Panc1 (cell line): Measurements from ENCODE around the gene CASP3. TPM values are rescaled to one million over a fixed set of nuclear protein-coding genes. Genes with fewer than 3 reads are reported as not detected.

Source experiments
- ATAC-seq: fragments of 200-7000 bp; cut with Tn5 transposase; 2 replicates; pipeline ENCODE4 v1.9.1; 2020; ENCODE audit warnings: mild to moderate bottlenecking, moderate library complexity
- BruUV-seq: library from RNA; stranded (reverse); fragments of 400-500 nt; replicated peaks from 2 replicates; lab custom pipeline; 2021; lab: Mats Ljungman, UMichigan
- CTCF ChIA-PET: fragments of 300-600 bp; sonication (Branson Sonifier 250); formaldehyde crosslinking; loops from one replicate; lab custom pipeline; 2022; ENCODE audit warnings: antibody characterized with exemption; lab: Charles Lee
- POLR2A ChIA-PET: fragments of 300-600 bp; sonication (Branson Sonifier 250); formaldehyde crosslinking; loops from one replicate; lab custom pipeline; 2022; ENCODE audit warnings: antibody characterized with exemption; lab: Charles Lee
- DNase-seq: peaks from one replicate; pipeline ENCODE4 v3.0.0-alpha.2; 2010; ENCODE audit warnings: low read depth, low spot score
- H3K27ac ChIP-seq: 2 replicates; pipeline ENCODE4 v1.5.1; 2011; ENCODE audit warnings: mild to moderate bottlenecking, low read length, inconsistent platforms
- H3K27me3 ChIP-seq: fragments of 200-500 bp; sonication (Bioruptor generic); 2 replicates; pipeline ENCODE4 v1.6.0; 2014; ENCODE audit warnings: low read length, inconsistent platforms; ENCODE audit not compliant: control insufficient read depth, insufficient read depth
- H3K36me3 ChIP-seq: fragments of 200-500 bp; sonication (Bioruptor generic); 2 replicates; pipeline ENCODE4 v1.5.1; 2014; ENCODE audit warnings: inconsistent platforms, mild to moderate bottlenecking, low read length, moderate library complexity; ENCODE audit not compliant: control insufficient read depth, insufficient read depth
- H3K4me1 ChIP-seq: 2 replicates; pipeline ENCODE4 v1.5.1; 2011; ENCODE audit warnings: inconsistent platforms, mild to moderate bottlenecking, low read length, moderate library complexity; ENCODE audit not compliant: control insufficient read depth, insufficient read depth
- H3K4me3 ChIP-seq, 2 experiments: 2 replicates each; pipeline ENCODE4 v1.5.1; 2011 to 2012; ENCODE audit warnings: low read depth in 2 of 2, low read length in 2 of 2, mild to moderate bottlenecking in 2 of 2, inconsistent platforms in 1 of 2, moderate library complexity in 1 of 2
- H3K9me3 ChIP-seq: fragments of 200-500 bp; sonication (Bioruptor generic); 2 replicates; pipeline ENCODE4 v1.5.1; 2014; ENCODE audit warnings: low read depth, mild to moderate bottlenecking, inconsistent platforms, low read length, moderate library complexity; ENCODE audit not compliant: control insufficient read depth, insufficient read depth
- POLR2AphosphoS5 ChIP-seq: IDR thresholded peaks from 2 replicates; pipeline ENCODE4 v1.6.1; 2012; ENCODE audit warnings: mild to moderate bottlenecking, low read depth, low read length, moderate library complexity
- SIN3A ChIP-seq: IDR thresholded peaks from 2 replicates; pipeline ENCODE4 v1.6.1; 2012; ENCODE audit warnings: low read depth, mild to moderate bottlenecking, low read length, moderate library complexity, borderline replicate concordance; ENCODE audit not compliant: insufficient read depth
- TCF7L2 ChIP-seq: IDR thresholded peaks from 2 replicates; pipeline ENCODE4 v1.6.1; 2011; ENCODE audit warnings: mild to moderate bottlenecking, low read depth, low read length, inconsistent platforms
- in situ Hi-C: cut with HindIII; loops from 2 replicates; pipeline ENCODE4 v1.10.0; 2016; ENCODE audit warnings: low sequenced_read_pairs, low pct_unique_long_range_greater_than_20kb
- intact Hi-C: fragments of 100-400 bp; cut with micrococcal nuclease; formaldehyde crosslinking; loops from one replicate; pipeline ENCODE4 v1.10.0; 2022; ENCODE audit not compliant: unreplicated experiment
- total RNA-seq: library from RNA; stranded (reverse); gene quantifications from one replicate; pipeline ENCODE4 v1.2.1, GENCODE V29; 2021; ENCODE audit not compliant: unreplicated experiment
- TF ChIP-seq, protein P1 (sequence below): fragments of 450-650 bp; IDR thresholded peaks from 2 replicates; pipeline ENCODE4 v1.5.1; 2017; ENCODE audit warnings: mild to moderate bottlenecking
- TF ChIP-seq, protein P2 (sequence below), 2 experiments: IDR thresholded peaks; 2 replicates each; pipeline ENCODE4 v1.6.1; 2011 to 2012; ENCODE audit warnings: low read depth in 2 of 2, control low read depth in 1 of 2, low read length in 1 of 2, mild to moderate bottlenecking in 1 of 2, moderate library complexity in 1 of 2; ENCODE audit not compliant: insufficient read depth in 1 of 2

CASP3 gene
- total RNA-seq, 1 experiment from 2014 or later: 24.3 TPM

DNA sequence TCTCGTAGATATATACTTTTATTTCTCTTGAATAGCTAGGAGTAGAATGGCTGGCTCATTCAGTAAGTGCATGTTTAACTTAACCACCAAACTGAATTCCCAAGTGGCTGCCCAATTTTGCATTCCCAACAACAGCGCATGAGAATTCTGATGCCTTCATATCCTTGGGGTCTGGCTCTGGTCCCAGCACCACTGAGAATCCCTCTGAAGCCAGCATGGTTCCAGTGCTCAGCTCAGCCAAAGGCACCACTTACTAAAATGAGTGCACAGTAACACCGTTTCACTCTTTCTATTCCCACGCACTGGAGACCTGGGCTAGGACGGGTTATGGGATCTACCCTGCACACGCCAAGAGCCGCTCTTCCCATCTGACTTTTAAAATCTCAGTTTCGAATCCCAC is 60.4 kb downstream of the CASP3 start:
- Histone ChIP-seq H3K36me3 (no peaks in the 10 kb centered on the region), H3K4me3 (no peak overlapping the region), H3K27me3 (no peaks in the 10 kb centered on the region), H3K27ac (no peak overlapping the region), H3K4me1 (no peaks in the 10 kb centered on the region), H3K9me3 (no peaks in the 10 kb centered on the region)
- POLR2A ChIA-PET: no interaction called here
- TF ChIP-seq POLR2AphosphoS5 (no peak), SIN3A (no peak), TCF7L2 (no peak)
- TF ChIP-seq, protein P1, sequence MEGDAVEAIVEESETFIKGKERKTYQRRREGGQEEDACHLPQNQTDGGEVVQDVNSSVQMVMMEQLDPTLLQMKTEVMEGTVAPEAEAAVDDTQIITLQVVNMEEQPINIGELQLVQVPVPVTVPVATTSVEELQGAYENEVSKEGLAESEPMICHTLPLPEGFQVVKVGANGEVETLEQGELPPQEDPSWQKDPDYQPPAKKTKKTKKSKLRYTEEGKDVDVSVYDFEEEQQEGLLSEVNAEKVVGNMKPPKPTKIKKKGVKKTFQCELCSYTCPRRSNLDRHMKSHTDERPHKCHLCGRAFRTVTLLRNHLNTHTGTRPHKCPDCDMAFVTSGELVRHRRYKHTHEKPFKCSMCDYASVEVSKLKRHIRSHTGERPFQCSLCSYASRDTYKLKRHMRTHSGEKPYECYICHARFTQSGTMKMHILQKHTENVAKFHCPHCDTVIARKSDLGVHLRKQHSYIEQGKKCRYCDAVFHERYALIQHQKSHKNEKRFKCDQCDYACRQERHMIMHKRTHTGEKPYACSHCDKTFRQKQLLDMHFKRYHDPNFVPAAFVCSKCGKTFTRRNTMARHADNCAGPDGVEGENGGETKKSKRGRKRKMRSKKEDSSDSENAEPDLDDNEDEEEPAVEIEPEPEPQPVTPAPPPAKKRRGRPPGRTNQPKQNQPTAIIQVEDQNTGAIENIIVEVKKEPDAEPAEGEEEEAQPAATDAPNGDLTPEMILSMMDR: no peak
- ATAC-seq: no peak
- in situ Hi-C loops (no loop called here), intact Hi-C loops (no loop called here)
- CTCF ChIA-PET: no interaction called here
- BruUV-seq: no TSS peak
- no peak for DNase-seq

DNA sequence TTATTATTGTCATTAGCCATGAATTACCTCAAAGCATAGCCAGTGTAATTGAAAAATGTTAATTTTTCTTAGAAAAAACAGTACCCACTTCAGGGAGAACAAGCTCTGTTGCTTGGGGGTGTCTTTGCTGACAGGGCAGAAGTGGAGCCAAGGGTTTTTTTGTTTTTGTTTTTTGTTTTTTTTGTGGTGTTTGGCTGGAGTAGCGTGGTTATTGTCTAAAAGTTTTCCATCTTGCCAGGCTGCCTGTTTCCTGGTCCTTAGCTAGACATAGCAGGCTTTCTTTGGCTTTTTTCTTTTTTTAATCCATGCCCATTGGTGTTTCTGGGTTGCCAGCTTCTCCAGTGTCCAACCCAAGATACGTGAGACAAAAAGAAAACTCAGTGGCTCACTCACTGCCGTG is 61.5 kb downstream of the CASP3 start:
- ChIA-PET CTCF (no interaction called here), POLR2A (no interaction called here)
- no peaks in the 10 kb centered on the region for H3K4me1 ChIP-seq
- no peak for ATAC-seq
- BruUV-seq: no TSS peak
- H3K9me3 ChIP-seq: no peaks in the 10 kb centered on the region
- DNase-seq: no peak
- no peaks in the 10 kb centered on the region for H3K36me3 ChIP-seq
- no peaks in the 10 kb centered on the region for H3K27me3 ChIP-seq
- no peak overlapping the region for H3K27ac ChIP-seq
- intact Hi-C loops: no loop called here
- H3K4me3 ChIP-seq: no peak overlapping the region
- TF ChIP-seq, protein P2, sequence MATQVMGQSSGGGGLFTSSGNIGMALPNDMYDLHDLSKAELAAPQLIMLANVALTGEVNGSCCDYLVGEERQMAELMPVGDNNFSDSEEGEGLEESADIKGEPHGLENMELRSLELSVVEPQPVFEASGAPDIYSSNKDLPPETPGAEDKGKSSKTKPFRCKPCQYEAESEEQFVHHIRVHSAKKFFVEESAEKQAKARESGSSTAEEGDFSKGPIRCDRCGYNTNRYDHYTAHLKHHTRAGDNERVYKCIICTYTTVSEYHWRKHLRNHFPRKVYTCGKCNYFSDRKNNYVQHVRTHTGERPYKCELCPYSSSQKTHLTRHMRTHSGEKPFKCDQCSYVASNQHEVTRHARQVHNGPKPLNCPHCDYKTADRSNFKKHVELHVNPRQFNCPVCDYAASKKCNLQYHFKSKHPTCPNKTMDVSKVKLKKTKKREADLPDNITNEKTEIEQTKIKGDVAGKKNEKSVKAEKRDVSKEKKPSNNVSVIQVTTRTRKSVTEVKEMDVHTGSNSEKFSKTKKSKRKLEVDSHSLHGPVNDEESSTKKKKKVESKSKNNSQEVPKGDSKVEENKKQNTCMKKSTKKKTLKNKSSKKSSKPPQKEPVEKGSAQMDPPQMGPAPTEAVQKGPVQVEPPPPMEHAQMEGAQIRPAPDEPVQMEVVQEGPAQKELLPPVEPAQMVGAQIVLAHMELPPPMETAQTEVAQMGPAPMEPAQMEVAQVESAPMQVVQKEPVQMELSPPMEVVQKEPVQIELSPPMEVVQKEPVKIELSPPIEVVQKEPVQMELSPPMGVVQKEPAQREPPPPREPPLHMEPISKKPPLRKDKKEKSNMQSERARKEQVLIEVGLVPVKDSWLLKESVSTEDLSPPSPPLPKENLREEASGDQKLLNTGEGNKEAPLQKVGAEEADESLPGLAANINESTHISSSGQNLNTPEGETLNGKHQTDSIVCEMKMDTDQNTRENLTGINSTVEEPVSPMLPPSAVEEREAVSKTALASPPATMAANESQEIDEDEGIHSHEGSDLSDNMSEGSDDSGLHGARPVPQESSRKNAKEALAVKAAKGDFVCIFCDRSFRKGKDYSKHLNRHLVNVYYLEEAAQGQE (IDR thresholded peaks at IDR 0.05; ENCODE audit: insufficient read depth in 1 of 2, low read depth in 2 of 2, low read length in 1 of 2): no peak
- no peak for TF ChIP-seq POLR2AphosphoS5
- no peak for TF ChIP-seq TCF7L2
- no peak for TF ChIP-seq SIN3A
- TF ChIP-seq, protein P1: no peak
- in situ Hi-C loops: no loop called here
